Measurements from ENCODE around the gene PRKG2. TPM values are rescaled to one million over a fixed set of nuclear protein-coding genes. Genes with fewer than 3 reads are reported as not detected.

The PRKG2 gene
- total and polyA plus RNA-seq, 2 donors (not counting 3 experiments of a cell fraction or from before 2014, with no cell fraction given), result not detected

- ChIA-PET POLR2A (no interaction called here), CTCF (no interaction called here)
- Histone ChIP-seq H3K4me3 (replicated peaks in 1 of 3; ENCODE audit: insufficient read depth in 1 of 3, low read depth in 1 of 3, low read length in 3 of 3) (no peak overlapping the region), H2AFZ (ENCODE audit: low read depth, low read length) (no peak overlapping the region), H3K79me2 (ENCODE audit: control insufficient read depth, insufficient read depth, low read length) (no peaks in the 10 kb centered on the region), H3K36me3 (ENCODE audit: control insufficient read depth in 2 of 2, extremely low read depth in 1 of 2, insufficient read depth in 2 of 2, low read length in 2 of 2) (no peaks in the 10 kb centered on the region), H3K9ac (replicated peaks; ENCODE audit: extremely low read depth, insufficient read depth, low read length) (no peak overlapping the region), H3K9me3 (replicated peaks; ENCODE audit: control insufficient read depth, insufficient read depth, low read length) (no peaks in the 10 kb centered on the region), H3K27me3 (ENCODE audit: control insufficient read depth in 2 of 2, insufficient read depth in 2 of 2, low read length in 2 of 2) (peaks cover 6 to 16% of the 10 kb centered on the region in 2 experiments), H3K4me2 (ENCODE audit: insufficient read depth, low read length) (no peak overlapping the region), H3K4me1 (ENCODE audit: control insufficient read depth, extremely low read depth, insufficient read depth, low read length) (no peaks in the 10 kb centered on the region), H4K20me1 (replicated peaks; ENCODE audit: control insufficient read depth, extremely low read depth, insufficient read depth, low read length) (no peaks in the 10 kb centered on the region), H3K27ac (ENCODE audit: insufficient read depth, low read depth, low read length) (no peak overlapping the region), H3K9me1 (replicated peaks; ENCODE audit: control insufficient read depth, extremely low read depth, insufficient read depth, low read length) (no peaks in the 10 kb centered on the region)
- TF ChIP-seq MAX (IDR thresholded peaks at IDR 0.05; ENCODE audit: insufficient read depth, insufficient read length) (no peak), POLR2AphosphoS5 (IDR thresholded peaks at IDR 0.05; ENCODE audit: insufficient read depth, low read depth, low read length) (no peak), MYC (IDR thresholded peaks at IDR 0.05; ENCODE audit: low read depth, low read length) (no peak), GATA2 (IDR thresholded peaks at IDR 0.05; ENCODE audit: insufficient read depth, insufficient read length, low read depth, low read length) (no peak), FOS (IDR thresholded peaks at IDR 0.05; ENCODE audit: borderline replicate concordance, insufficient read depth, low read length) (no peak), POLR2A (IDR thresholded peaks at IDR 0.05; ENCODE audit: low read depth, low read length) (no peak), EZH2 (IDR thresholded peaks at IDR 0.05; ENCODE audit: borderline replicate concordance, low read depth, low read length, severe bottlenecking) (no peak), CTCF (IDR thresholded peaks at IDR 0.05; ENCODE audit: extremely low read depth in 1 of 2, insufficient read depth in 1 of 2, low read depth in 1 of 2, low read length in 2 of 2) (no peak), JUN (IDR thresholded peaks at IDR 0.05; ENCODE audit: borderline replicate concordance, insufficient read depth, insufficient read length, low read depth) (no peak)
- no peak for FAIRE-seq
- no peak for DNase-seq (ENCODE audit: low read depth, low spot score)
- dilution Hi-C loops (cut with MboI; ENCODE audit: extremely low pct_ligation_motif_present, low sequenced_read_pairs), result no loop called here
- BruUV-seq (replicated peaks), result no TSS peak
- intact Hi-C loops (cut with micrococcal nuclease), result no loop called here
Observed at GRCh38 chr4:81215931-81216330, 909 bp upstream of the PRKG2 start.

Data from endothelial cell of umbilical vein (primary cell).